ENCODE results near the gene RBM23. TPM values are rescaled to one million over a fixed set of nuclear protein-coding genes. Genes with fewer than 3 reads are reported as not detected.
A peak's percentile ranks its signal among the peaks of the same experiment; 100 is the strongest.

The RBM23 gene
- total RNA-seq, 1 experiment from 2014 or later = 76.5 TPM

GRCh38 chr14:22850944-22851764 is 67.8 kb downstream of the RBM23 start:
- H3K4me2 ChIP-seq = no peak overlapping the region

GRCh38 chr14:22849212-22849819 is 69.6 kb downstream of the RBM23 start:
- Histone ChIP-seq H2AFZ (no peak overlapping the region), H3K36me3 (ENCODE audit: low read depth) (no peaks in the 10 kb centered on the region), H4K20me1 (ENCODE audit: insufficient read depth) (no peaks in the 10 kb centered on the region), H3F3A (ENCODE audit: insufficient read depth, low read depth) (no peaks in the 10 kb centered on the region), H3K4me2 (no peak overlapping the region), H3K27ac (no peak overlapping the region), H3K79me2 (ENCODE audit: low read depth) (no peaks in the 10 kb centered on the region), H3K9me2 (ENCODE audit: insufficient read depth) (no peaks in the 10 kb centered on the region), H3K4me3 (no peak overlapping the region), H3K27me3 (ENCODE audit: insufficient read depth, low read depth) (no peaks in the 10 kb centered on the region), H3K9me3 (ENCODE audit: insufficient read depth, low read depth) (no peaks in the 10 kb centered on the region), H3K4me1 (replicated peaks; ENCODE audit: insufficient read depth) (no peaks in the 10 kb centered on the region; the same call in 1 of the 2 replicates)
- intact Hi-C loops (cut with micrococcal nuclease; ENCODE audit: unreplicated experiment) = no loop called here
- ChIA-PET CTCF (no interaction called here), POLR2A (ENCODE audit: unreplicated experiment) (no interaction called here)
- DNase-seq = no peak
- no TSS peak for BruUV-seq (replicated peaks)
- TF ChIP-seq EZH2 (IDR thresholded peaks at IDR 0.05; ENCODE audit: low read depth) = no peak
- TF ChIP-seq, protein P1, sequence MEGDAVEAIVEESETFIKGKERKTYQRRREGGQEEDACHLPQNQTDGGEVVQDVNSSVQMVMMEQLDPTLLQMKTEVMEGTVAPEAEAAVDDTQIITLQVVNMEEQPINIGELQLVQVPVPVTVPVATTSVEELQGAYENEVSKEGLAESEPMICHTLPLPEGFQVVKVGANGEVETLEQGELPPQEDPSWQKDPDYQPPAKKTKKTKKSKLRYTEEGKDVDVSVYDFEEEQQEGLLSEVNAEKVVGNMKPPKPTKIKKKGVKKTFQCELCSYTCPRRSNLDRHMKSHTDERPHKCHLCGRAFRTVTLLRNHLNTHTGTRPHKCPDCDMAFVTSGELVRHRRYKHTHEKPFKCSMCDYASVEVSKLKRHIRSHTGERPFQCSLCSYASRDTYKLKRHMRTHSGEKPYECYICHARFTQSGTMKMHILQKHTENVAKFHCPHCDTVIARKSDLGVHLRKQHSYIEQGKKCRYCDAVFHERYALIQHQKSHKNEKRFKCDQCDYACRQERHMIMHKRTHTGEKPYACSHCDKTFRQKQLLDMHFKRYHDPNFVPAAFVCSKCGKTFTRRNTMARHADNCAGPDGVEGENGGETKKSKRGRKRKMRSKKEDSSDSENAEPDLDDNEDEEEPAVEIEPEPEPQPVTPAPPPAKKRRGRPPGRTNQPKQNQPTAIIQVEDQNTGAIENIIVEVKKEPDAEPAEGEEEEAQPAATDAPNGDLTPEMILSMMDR (conservative IDR thresholded peaks at IDR 0.05) = no peak

More at GRCh38 chr14:22850944-22851764, 67.8 kb downstream of the RBM23 start:
- Histone ChIP-seq H3K36me3 (ENCODE audit: low read depth) (no peaks in the 10 kb centered on the region), H2AFZ (no peak overlapping the region; the same call in 1 of the 2 replicates), H3K9me2 (ENCODE audit: insufficient read depth) (no peaks in the 10 kb centered on the region), H3K27ac (peak overlapping the region; percentile 26; the same call in 1 of the 2 replicates), H3K9me3 (ENCODE audit: insufficient read depth, low read depth) (no peaks in the 10 kb centered on the region), H3K27me3 (ENCODE audit: insufficient read depth, low read depth) (no peaks in the 10 kb centered on the region), H3K4me3 (no peak overlapping the region), H3F3A (ENCODE audit: insufficient read depth, low read depth) (no peaks in the 10 kb centered on the region), H4K20me1 (ENCODE audit: insufficient read depth) (no peaks in the 10 kb centered on the region), H3K4me1 (replicated peaks; ENCODE audit: insufficient read depth) (peaks cover 4% of the 10 kb centered on the region; the same call in 1 of the 2 replicates), H3K79me2 (ENCODE audit: low read depth) (no peaks in the 10 kb centered on the region)
- ChIA-PET CTCF (interaction anchor here (0.5 to 1.1 kb wide), 7 partner anchors 9 to 289 kb away, joined by 3 to 22 read pairs (median 3); no protein-coding TSS in a partner anchor), POLR2A (ENCODE audit: unreplicated experiment) (no interaction called here)
- no TSS peak for BruUV-seq (replicated peaks)
- intact Hi-C loops (cut with micrococcal nuclease; ENCODE audit: unreplicated experiment) = loop anchor here (5.0 kb wide), 1 partner anchor 294 kb away; no protein-coding TSS in a partner anchor
- DNase-seq = no peak
- no peak for TF ChIP-seq EZH2 (IDR thresholded peaks at IDR 0.05; ENCODE audit: low read depth)
- TF ChIP-seq, protein P1 (conservative IDR thresholded peaks at IDR 0.05) = no peak

- Histone ChIP-seq H3K27ac (no peak overlapping the region), H3K27me3 (ENCODE audit: insufficient read depth, low read depth) (no peaks in the 10 kb centered on the region), H3K79me2 (ENCODE audit: low read depth) (no peaks in the 10 kb centered on the region), H3K36me3 (ENCODE audit: low read depth) (no peaks in the 10 kb centered on the region), H4K20me1 (ENCODE audit: insufficient read depth) (no peaks in the 10 kb centered on the region), H3F3A (ENCODE audit: insufficient read depth, low read depth) (no peaks in the 10 kb centered on the region), H3K4me3 (no peak overlapping the region), H3K9me2 (ENCODE audit: insufficient read depth) (no peaks in the 10 kb centered on the region), H2AFZ (no peak overlapping the region), H3K4me1 (replicated peaks; ENCODE audit: insufficient read depth) (no peaks in the 10 kb centered on the region; the same call in 1 of the 2 replicates), H3K9me3 (ENCODE audit: insufficient read depth, low read depth) (no peaks in the 10 kb centered on the region), H3K4me2 (no peak overlapping the region)
- no TSS peak for BruUV-seq (replicated peaks)
- intact Hi-C loops (cut with micrococcal nuclease; ENCODE audit: unreplicated experiment) = no loop called here
- TF ChIP-seq, protein P1 (conservative IDR thresholded peaks at IDR 0.05) = no peak
- no peak for TF ChIP-seq EZH2 (IDR thresholded peaks at IDR 0.05; ENCODE audit: low read depth)
- DNase-seq = no peak
- ChIA-PET POLR2A (ENCODE audit: unreplicated experiment) (no interaction called here), CTCF (no interaction called here)
Measured at GRCh38 chr14:22848351-22849164, 70.4 kb downstream of the RBM23 start.

Measured in PC-9 (cell line).